Right lobe of liver (tissue), 6 donors: ENCODE data around the gene TMEM271. TPM values are rescaled to one million over a fixed set of nuclear protein-coding genes. Genes with fewer than 3 reads are reported as not detected.

ENCODE experiments used
- ATAC-seq, 4 donors: fragments of 200-7000 bp; cut with Tn5 transposase; one replicate each; pipeline ENCODE4 v1.9.1; 2020; ENCODE audit warnings: mild to moderate bottlenecking in 4 of 4, moderate library complexity in 4 of 4
- DNase-seq, 3 donors: peaks; one replicate each; pipeline ENCODE4 v3.0.0-alpha.2; 2020
- H3K27ac ChIP-seq, 3 donors: fragments of 200-600 bp; one replicate each; pipeline ENCODE4 v1.8.0; 2022
- H3K27me3 ChIP-seq, 2 donors: fragments of 200-600 bp; one replicate each; pipeline ENCODE4 v1.8.0; 2022
- H3K36me3 ChIP-seq, 4 donors: fragments of 200-600 bp; sonication (generic) in 1 of 4; one replicate each; pipeline versions ENCODE4 v1.5.1 to v1.8.0; 2017 to 2022; ENCODE audit warnings: control low read depth in 1 of 4
- H3K4me1 ChIP-seq, 4 donors: fragments of 200-600 bp; sonication (generic) in 1 of 4; one replicate each; pipeline versions ENCODE4 v1.5.1 to v1.8.0; 2017 to 2022; ENCODE audit warnings: control low read depth in 1 of 4
- H3K4me3 ChIP-seq, 3 donors: fragments of 200-600 bp; one replicate each; pipeline ENCODE4 v1.8.0; 2022
- H3K9me3 ChIP-seq, 4 donors: fragments of 200-600 bp; sonication (generic) in 1 of 4; one replicate each; pipeline versions ENCODE4 v1.5.1 to v1.8.0; 2017 to 2022; ENCODE audit warnings: control low read depth in 1 of 4
- CTCF ChIP-seq, 4 donors: fragments of 200-600 bp in 3 of 4; fragments of 450-650 bp in 1 of 4; IDR thresholded peaks; one replicate each; pipeline versions ENCODE4 v1.5.1 to v1.8.0; 2016 to 2022; ENCODE audit warnings: antibody characterized with exemption in 4 of 4, mild to moderate bottlenecking in 2 of 4
- POLR2A ChIP-seq: fragments of 450-650 bp; IDR thresholded peaks from one replicate; pipeline ENCODE4 v1.6.1; 2017; ENCODE audit warnings: antibody characterized with exemption, mild to moderate bottlenecking
- WGBS: methylation state at CpG from one replicate; pipeline ENCODE4 v1.1.6; 2018; ENCODE audit warnings: low coverage, low lambda C conversion rate; ENCODE audit not compliant: insufficient coverage; ENCODE audit errors: missing lambda C conversion rate; 5-methylcytosine and 5-hydroxymethylcytosine counted together
- intact Hi-C, 2 donors: fragments of 100-400 bp; cut with DNase I; formaldehyde crosslinking; loops; one replicate each; pipeline versions ENCODE4 v1.11.2 to v1.14.1; 2022
- total RNA-seq, 6 experiments: library from RNA; depleted of rRNA in 2 of 6; stranded (reverse); fragments of >200 nt in 2 of 6; fragmentation: NEBNext Ultra II Directional in 3 of 6; extraction: Animal tissue kit (Norgen Biotek cat#: 25700) in 3 of 6; gene quantifications; one replicate each; pipeline versions ENCODE4 v1.1.0 to v1.2.4, GENCODE V29; 2016 to 2023
- donor health status: DM: no; HTN: yes; CAD: no.
- donor health status: DM: no; HTN: no; CAD: no.
- donor health status: DM: no; HTN: no; CAD: no.
- donor health status: DM: no; HTN: yes; CAD: no.
- donor health status: DM: no; HTN: yes; CAD: no.

Gene TMEM271
- total RNA-seq, 6 experiments from 2014 or later: not detected

GRCh38 chr4:525660-526059 is 50.4 kb downstream of the TMEM271 start:
- DNase-seq (no peak), ATAC-seq (no peak)
- Histone ChIP-seq H3K27ac (no peak overlapping the region), H3K27me3 (no peaks in the 10 kb centered on the region), H3K9me3 (no peaks in the 10 kb centered on the region), H3K36me3 (peaks cover 0 to 61% (median 7%) of the 10 kb centered on the region in 4 donors), H3K4me3 (no peak overlapping the region), H3K4me1 (no peaks in the 10 kb centered on the region)
- intact Hi-C loops: no loop called here
- 89% methylated on average over 9 of the region's 15 CpGs for WGBS
- TF ChIP-seq CTCF (IDR thresholded peaks at IDR 0.05): no peak
- no peak for TF ChIP-seq POLR2A

- TF ChIP-seq CTCF (IDR thresholded peaks at IDR 0.05) (no peak), POLR2A (no peak)
- Histone ChIP-seq H3K4me3 (no peak overlapping the region), H3K4me1 (no peaks in the 10 kb centered on the region), H3K27ac (no peak overlapping the region), H3K36me3 (peaks cover 0 to 50% (median 7%) of the 10 kb centered on the region in 4 donors), H3K9me3 (no peaks in the 10 kb centered on the region), H3K27me3 (no peaks in the 10 kb centered on the region)
- intact Hi-C loops: no loop called here
- WGBS: 100% methylated on average over 4 of the region's 15 CpGs
- DNase-seq: no peak
- no peak for ATAC-seq
These were observed 51.9 kb downstream of the TMEM271 start for GRCh38 chr4:524196-524595.

Other genes starting within 250 kb of the TMEM271 start
- gene ZNF141, start 238.5 kb downstream of the TMEM271 start, total RNA-seq: 1 to 10 TPM; 6.7 to 8.9 (median 7.6) TPM
- 10 to 100 TPM in 3 of 6 experiments, 1 to 10 TPM in 3; 7.1 to 12.7 (median 10.0) TPM for gene ZNF721, start 77.1 kb downstream of the TMEM271 start, total RNA-seq
- 10 to 100 TPM; 16.4 to 23.1 (median 19.9) TPM for gene PIGG, start 77.1 kb downstream of the TMEM271 start, total RNA-seq
- gene PDE6B, start 49.3 kb upstream of the TMEM271 start, total RNA-seq: 1 to 10 TPM in 1 of 6 experiments, under 1 TPM in 4, not detected in 1; 0.24 to 1.9 (median 0.76) TPM
- 100 to 1,000 TPM in 4 of 6 experiments, 10 to 100 TPM in 2; 78.2 to 225 (median 162) TPM for gene ATP5ME, start 98.0 kb upstream of the TMEM271 start, total RNA-seq
- 1 to 10 TPM; 6.9 to 9.2 (median 8.4) TPM for gene MYL5, start 98.2 kb upstream of the TMEM271 start, total RNA-seq
- gene SLC49A3, start 112.9 kb upstream of the TMEM271 start, total RNA-seq: 1 to 10 TPM; 2.9 to 9.0 (median 5.2) TPM
- 10 to 100 TPM; 13.0 to 23.5 (median 14.7) TPM for gene PCGF3, start 129.5 kb upstream of the TMEM271 start, total RNA-seq
- gene CPLX1, start 249.8 kb upstream of the TMEM271 start, total RNA-seq: 1 to 10 TPM in 5 of 6 experiments, under 1 TPM in 1; 0.86 to 3.7 (median 2.4) TPM